DND-41 (cell line): ENCODE measurements around the gene IL1RAPL2.

Experiments
- ATAC-seq: fragments of 200-7000 bp; cut with Tn5 transposase; 3 replicates; pipeline ENCODE4 v1.9.1; 2021; ENCODE audit warnings: low read depth; ENCODE audit not compliant: insufficient read depth
- DNase-seq: peaks from one replicate; pipeline ENCODE4 v3.0.0-alpha.2; 2020
- H2AFZ ChIP-seq: 2 replicates; pipeline ENCODE4 v1.6.0; 2012; ENCODE audit warnings: low read depth, low read length
- H3K27ac ChIP-seq: 2 replicates; pipeline ENCODE4 v1.5.1; 2012; ENCODE audit warnings: low read length, inconsistent platforms
- H3K27me3 ChIP-seq: fragments of 200-600 bp; sonication (generic); 2 replicates; pipeline ENCODE4 v1.6.0; 2012; ENCODE audit warnings: low read length, mild to moderate bottlenecking, inconsistent platforms; ENCODE audit not compliant: insufficient read depth, poor library complexity
- H3K36me3 ChIP-seq: 2 replicates; pipeline ENCODE4 v1.5.1; 2012; ENCODE audit warnings: low read length, inconsistent platforms; ENCODE audit not compliant: insufficient read depth
- H3K4me1 ChIP-seq: 2 replicates; pipeline ENCODE4 v1.5.1; 2012; ENCODE audit warnings: mild to moderate bottlenecking, low read length; ENCODE audit not compliant: insufficient read depth
- H3K4me2 ChIP-seq: 2 replicates; pipeline ENCODE4 v1.6.0; 2012; ENCODE audit warnings: mild to moderate bottlenecking, moderate library complexity, low read length, inconsistent platforms; ENCODE audit not compliant: insufficient read depth
- H3K4me3 ChIP-seq, 2 experiments: fragments of 200-600 bp in 1 of 2; shearing (Covaris generic) in 1 of 2; 2 replicates each; pipeline ENCODE4 v1.5.1; 2012 to 2016; ENCODE audit warnings: inconsistent platforms in 2 of 2, low read length in 2 of 2, mild to moderate bottlenecking in 2 of 2, low read depth in 1 of 2, moderate library complexity in 1 of 2
- H3K79me2 ChIP-seq: 2 replicates; pipeline ENCODE4 v1.6.0; 2012; ENCODE audit warnings: low read length, inconsistent platforms; ENCODE audit not compliant: insufficient read depth
- H3K9ac ChIP-seq: 2 replicates; pipeline ENCODE4 v1.6.0; 2012; ENCODE audit warnings: low read depth, mild to moderate bottlenecking, inconsistent platforms, low read length, moderate library complexity
- H3K9me3 ChIP-seq: 2 replicates; pipeline ENCODE4 v1.5.1; 2012; ENCODE audit warnings: low read length, moderate library complexity, mild to moderate bottlenecking, inconsistent platforms; ENCODE audit not compliant: insufficient read depth, severe bottlenecking
- H4K20me1 ChIP-seq: 2 replicates; pipeline ENCODE4 v1.6.0; 2012; ENCODE audit warnings: low read length; ENCODE audit not compliant: insufficient read depth
- CTCF ChIP-seq: IDR thresholded peaks from 2 replicates; pipeline ENCODE4 v1.5.1; 2012; ENCODE audit warnings: borderline replicate concordance, low read length, moderate library complexity, mild to moderate bottlenecking; ENCODE audit not compliant: poor library complexity, severe bottlenecking; ENCODE audit errors: extremely low read depth
- EZH2 ChIP-seq: IDR thresholded peaks from 3 replicates; pipeline ENCODE4 v1.6.1; 2012; ENCODE audit warnings: borderline replicate concordance, low read depth, mild to moderate bottlenecking, moderate library complexity, low read length, inconsistent platforms; ENCODE audit not compliant: severe bottlenecking

Gene IL1RAPL2

GRCh38 chrX:104566681-104567501, 892 bp downstream of the IL1RAPL2 start:
- Histone ChIP-seq H3K4me3 (no peak overlapping the region), H3K9ac (no peak overlapping the region), H3K36me3 (no peaks in the 10 kb centered on the region), H2AFZ (no peak overlapping the region), H3K79me2 (no peaks in the 10 kb centered on the region), H3K27me3 (no peaks in the 10 kb centered on the region), H3K9me3 (no peaks in the 10 kb centered on the region), H4K20me1 (no peaks in the 10 kb centered on the region), H3K4me2 (no peak overlapping the region), H3K4me1 (no peaks in the 10 kb centered on the region), H3K27ac (no peak overlapping the region)
- DNase-seq (no peak), ATAC-seq (no peak)
- TF ChIP-seq CTCF = no peak
- TF ChIP-seq EZH2 = no peak

DNA sequence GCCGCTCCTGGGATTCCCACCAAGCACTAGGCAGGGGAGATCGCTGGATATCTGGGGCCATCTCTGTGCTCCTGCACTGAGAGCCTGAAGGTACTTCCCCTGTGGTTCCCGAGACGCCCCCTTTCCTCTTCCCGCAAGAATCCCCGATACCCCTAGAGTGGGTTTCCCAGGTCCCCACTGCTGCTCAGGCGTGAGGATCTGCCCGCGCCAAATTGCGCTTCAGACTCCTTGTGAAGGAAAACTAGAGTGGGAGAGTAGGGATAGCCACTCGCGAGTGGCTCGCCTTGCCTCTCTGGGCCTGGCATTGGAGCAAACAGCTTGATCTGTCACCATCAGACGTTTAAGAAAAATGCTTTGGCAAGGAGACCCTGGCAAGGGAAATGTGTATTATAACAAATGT, 1.5 kb downstream of the IL1RAPL2 start:
- no peak overlapping the region for H3K4me2 ChIP-seq
- no peak overlapping the region for H2AFZ ChIP-seq
- H3K27me3 ChIP-seq = no peaks in the 10 kb centered on the region
- no peaks in the 10 kb centered on the region for H3K9me3 ChIP-seq
- H3K27ac ChIP-seq = no peak overlapping the region
- ATAC-seq (no peak), DNase-seq (no peak)
- H3K9ac ChIP-seq = no peak overlapping the region
- TF ChIP-seq EZH2 (no peak), CTCF (no peak)
- H3K4me3 ChIP-seq = no peak overlapping the region
- H3K4me1 ChIP-seq = no peaks in the 10 kb centered on the region
- H3K79me2 ChIP-seq = no peaks in the 10 kb centered on the region
- no peaks in the 10 kb centered on the region for H4K20me1 ChIP-seq
- no peaks in the 10 kb centered on the region for H3K36me3 ChIP-seq

GRCh38 chrX:104568304-104568915, 2.4 kb downstream of the IL1RAPL2 start:
- Histone ChIP-seq H3K4me1 (no peaks in the 10 kb centered on the region), H2AFZ (no peak overlapping the region), H3K27ac (no peak overlapping the region), H3K79me2 (no peaks in the 10 kb centered on the region), H4K20me1 (no peaks in the 10 kb centered on the region), H3K4me3 (no peak overlapping the region), H3K9ac (no peak overlapping the region), H3K9me3 (no peaks in the 10 kb centered on the region), H3K36me3 (no peaks in the 10 kb centered on the region), H3K27me3 (no peaks in the 10 kb centered on the region), H3K4me2 (no peak overlapping the region)
- no peak for ATAC-seq
- DNase-seq = no peak
- TF ChIP-seq EZH2 (no peak), CTCF (no peak)
